C4-2B (cell line): Measurements from ENCODE around the gene DST.
"Not testable (repeated sequence)": the region's sequence is repeated elsewhere in the genome, so short reads cannot be mapped to it uniquely, and the experiment has no call there.

Source experiments
- H3K27ac ChIP-seq: fragments of 450-650 bp; 2 replicates; pipeline ENCODE4 v1.5.1; 2017
- CTCF ChIP-seq: fragments of 450-650 bp; conservative IDR thresholded peaks from 2 replicates; pipeline ENCODE4 v1.5.1; 2017; ENCODE audit warnings: mild to moderate bottlenecking
- ZFX ChIP-seq: fragments of 450-650 bp; IDR thresholded peaks from 2 replicates; pipeline ENCODE4 v1.6.1; 2017

The DST gene

GRCh38 chr6:56509031-56509430 lies 133.7 kb downstream of the DST start:
- no peak for TF ChIP-seq ZFX
- TF ChIP-seq CTCF: no peak
- no peak overlapping the region for H3K27ac ChIP-seq

- TF ChIP-seq CTCF (no peak), ZFX (no peak)
- H3K27ac ChIP-seq: no peak overlapping the region
Observed at GRCh38 chr6:56507517-56507916, 135.2 kb downstream of the DST start.

- no peak for TF ChIP-seq CTCF
- TF ChIP-seq ZFX: no peak
- no peak overlapping the region for H3K27ac ChIP-seq
Observed at GRCh38 chr6:56505512-56506260, 137.0 kb downstream of the DST start.

GRCh38 chr6:56501993-56502392 lies 140.7 kb downstream of the DST start:
- no peak for TF ChIP-seq ZFX
- TF ChIP-seq CTCF: no peak
- no peak overlapping the region for H3K27ac ChIP-seq

- TF ChIP-seq ZFX (no peak), CTCF (no peak)
- H3K27ac ChIP-seq: no peak overlapping the region
Observed at GRCh38 chr6:56499095-56499494, 143.6 kb downstream of the DST start.

GRCh38 chr6:56497691-56498090 lies 145.0 kb downstream of the DST start:
- TF ChIP-seq CTCF (no peak), ZFX (no peak)
- no peak overlapping the region for H3K27ac ChIP-seq

- TF ChIP-seq CTCF: no peak
- no peak for TF ChIP-seq ZFX
- H3K27ac ChIP-seq: no peak overlapping the region
Observed at GRCh38 chr6:56497240-56497639, 145.4 kb downstream of the DST start.

GRCh38 chr6:56496650-56497049 lies 146.0 kb downstream of the DST start:
- H3K27ac ChIP-seq: not testable (repeated sequence)
